CD4-positive, alpha-beta T cell (primary cell): ENCODE results near the gene RAMP1. TPM values are rescaled to one million over a fixed set of nuclear protein-coding genes. Genes with fewer than 3 reads are reported as not detected.
A peak's percentile ranks its signal among the peaks of the same experiment; 100 is the strongest.

Experiments used
- ATAC-seq: fragments of 200-7000 bp; cut with Tn5 transposase; one replicate; pipeline ENCODE4 v1.10.0; 2022; ENCODE audit warnings: mild to moderate bottlenecking; ENCODE audit not compliant: poor library complexity
- CTCF ChIA-PET: fragments of 350-600 bp; sonication (Branson Sonifier 250); formaldehyde crosslinking; loops from one replicate; lab custom pipeline; 2021; ENCODE audit warnings: antibody characterized with exemption, inconsistent platforms; lab: Charles Lee
- POLR2A ChIA-PET: fragments of 350-600 bp; sonication (Branson Sonifier 250); formaldehyde crosslinking; loops from one replicate; lab custom pipeline; 2021; ENCODE audit warnings: antibody characterized with exemption, inconsistent platforms; lab: Charles Lee
- DNase-seq, 14 experiments: peaks; one replicate each; pipeline ENCODE4 v3.0.0-alpha.2; 2013 to 2020; ENCODE audit warnings: mixed read lengths in 2 of 14
- H3K27ac ChIP-seq, 2 donors: one replicate each; pipeline versions ENCODE4 v1.5.1 to v1.7.0; 2013; ENCODE audit warnings: low read length in 2 of 2, low read depth in 1 of 2, mild to moderate bottlenecking in 1 of 2
- H3K27me3 ChIP-seq, 2 experiments: 1 replicate in 1 of 2; 2 replicates in 1 of 2; pipeline versions ENCODE4 v1.6.1 to v1.7.0; 2013; ENCODE audit warnings: low read length in 2 of 2, control low read depth in 1 of 2, mild to moderate bottlenecking in 1 of 2, moderate library complexity in 1 of 2; ENCODE audit not compliant: insufficient read depth in 2 of 2, control insufficient read depth in 1 of 2
- H3K36me3 ChIP-seq: one replicate; pipeline ENCODE4 v1.6.1; 2013; ENCODE audit warnings: low read length, control low read depth; ENCODE audit not compliant: insufficient read depth
- H3K4me1 ChIP-seq: one replicate; pipeline ENCODE4 v1.6.1; 2013; ENCODE audit warnings: low read length, control low read depth; ENCODE audit not compliant: insufficient read depth
- H3K4me3 ChIP-seq: one replicate; pipeline ENCODE4 v1.5.1; 2013; ENCODE audit warnings: mild to moderate bottlenecking, low read length, moderate library complexity
- H3K9me3 ChIP-seq, 2 experiments: 1 replicate in 1 of 2; 2 replicates in 1 of 2; pipeline versions ENCODE4 v1.6.1 to v1.7.0; 2013; ENCODE audit warnings: low read length in 2 of 2, mild to moderate bottlenecking in 2 of 2, control low read depth in 1 of 2, moderate library complexity in 1 of 2; ENCODE audit not compliant: control insufficient read depth in 1 of 2, insufficient read depth in 1 of 2
- H3K27ac Mint-ChIP-seq: one replicate; pipeline ENCODE4 v1.8.0; 2020; ENCODE audit warnings: mixed read lengths
- H3K27me3 Mint-ChIP-seq: one replicate; pipeline ENCODE4 v1.8.0; 2021; ENCODE audit warnings: mixed read lengths
- H3K36me3 Mint-ChIP-seq: one replicate; pipeline ENCODE4 v1.8.0; 2021; ENCODE audit warnings: low read depth, mixed read lengths
- H3K4me1 Mint-ChIP-seq: one replicate; pipeline ENCODE4 v1.8.0; 2021; ENCODE audit warnings: low read depth, mixed read lengths
- H3K4me3 Mint-ChIP-seq: one replicate; pipeline ENCODE4 v1.8.0; 2020; ENCODE audit warnings: mild to moderate bottlenecking, mixed read lengths
- H3K9me3 Mint-ChIP-seq: one replicate; pipeline ENCODE4 v1.8.0; 2020; ENCODE audit warnings: mixed read lengths
- intact Hi-C, 2 experiments: fragments of 100-400 bp; cut with DNase I in 1 of 2; cut with micrococcal nuclease in 1 of 2; formaldehyde crosslinking; loops; one replicate each; pipeline versions ENCODE4 v1.15.1 to v1.9.0; 2023 to 2025; cut with DNase I, micrococcal nuclease
- total RNA-seq, 174 experiments: library from RNA in 2 of 174; stranded (reverse) in 2 of 174; gene quantifications; one replicate each; pipeline ENCODE4 v1.2.3 and lab custom pipeline; 2021 to 2026
- TF ChIP-seq, protein P1 (sequence below): fragments of 200-600 bp; IDR thresholded peaks from one replicate; pipeline ENCODE4 v1.8.0; 2022; ENCODE audit warnings: antibody characterized with exemption, mild to moderate bottlenecking

The RAMP1 gene
- total RNA-seq, 2 experiments from 2014 or later = not detected

DNA sequence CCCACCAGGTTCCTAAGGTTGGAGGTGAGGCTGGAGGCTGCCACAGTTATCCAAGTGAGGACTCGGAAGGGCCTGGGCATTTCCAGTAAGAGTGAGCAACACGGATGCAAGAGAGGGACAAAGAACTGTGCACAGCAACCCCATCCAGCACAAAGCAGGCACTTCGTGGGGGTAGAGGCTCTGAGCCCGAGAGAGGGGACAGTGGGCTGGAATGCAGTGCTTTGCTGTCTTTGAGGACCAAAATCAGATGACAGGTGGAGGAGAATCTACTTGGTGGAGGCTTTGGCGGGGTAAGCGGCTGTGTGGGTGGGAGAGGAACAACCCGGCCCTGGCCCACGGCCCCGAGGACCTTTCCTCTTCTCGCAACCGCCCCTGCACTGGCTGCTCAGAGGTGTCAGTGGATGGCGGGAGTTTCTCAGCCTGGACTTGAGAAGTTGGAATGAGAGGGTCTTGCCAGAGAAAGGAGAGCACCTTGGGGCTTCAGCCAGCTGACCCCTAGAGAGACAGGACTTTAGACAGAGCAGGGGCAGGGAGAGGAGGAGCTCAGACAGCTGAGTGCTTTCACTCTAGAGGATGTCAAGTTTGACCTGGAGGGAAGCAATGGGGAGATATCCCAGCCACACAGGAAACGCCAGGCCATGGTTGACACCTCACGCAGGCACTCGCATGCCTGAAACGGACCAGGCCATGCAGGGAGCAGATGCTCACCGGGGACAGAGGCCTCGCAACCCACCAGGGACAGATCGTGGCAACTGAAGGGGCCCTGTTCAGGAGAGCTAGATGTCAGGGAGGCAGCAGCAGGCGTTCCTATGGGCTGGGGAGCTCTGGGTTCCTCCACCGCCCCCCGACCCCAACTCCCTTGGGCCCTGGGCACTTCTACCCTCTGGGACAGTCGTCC is 11.6 kb downstream of the RAMP1 start:
- Histone ChIP-seq H3K27ac (no peak overlapping the region), H3K4me3 (no peak overlapping the region), H3K9me3 (peaks cover 0 to 4% of the 10 kb centered on the region in 2 experiments), H3K36me3 (no peaks in the 10 kb centered on the region), H3K4me1 (peaks cover 13% of the 10 kb centered on the region), H3K27me3 (peaks cover 3 to 13% of the 10 kb centered on the region in 2 experiments)
- no peak overlapping the region for H3K27ac Mint-ChIP-seq
- intact Hi-C loops = no loop called here
- POLR2A ChIA-PET = no interaction called here
- H3K27me3 Mint-ChIP-seq = peaks cover 19% of the 10 kb centered on the region
- TF ChIP-seq, protein P1, sequence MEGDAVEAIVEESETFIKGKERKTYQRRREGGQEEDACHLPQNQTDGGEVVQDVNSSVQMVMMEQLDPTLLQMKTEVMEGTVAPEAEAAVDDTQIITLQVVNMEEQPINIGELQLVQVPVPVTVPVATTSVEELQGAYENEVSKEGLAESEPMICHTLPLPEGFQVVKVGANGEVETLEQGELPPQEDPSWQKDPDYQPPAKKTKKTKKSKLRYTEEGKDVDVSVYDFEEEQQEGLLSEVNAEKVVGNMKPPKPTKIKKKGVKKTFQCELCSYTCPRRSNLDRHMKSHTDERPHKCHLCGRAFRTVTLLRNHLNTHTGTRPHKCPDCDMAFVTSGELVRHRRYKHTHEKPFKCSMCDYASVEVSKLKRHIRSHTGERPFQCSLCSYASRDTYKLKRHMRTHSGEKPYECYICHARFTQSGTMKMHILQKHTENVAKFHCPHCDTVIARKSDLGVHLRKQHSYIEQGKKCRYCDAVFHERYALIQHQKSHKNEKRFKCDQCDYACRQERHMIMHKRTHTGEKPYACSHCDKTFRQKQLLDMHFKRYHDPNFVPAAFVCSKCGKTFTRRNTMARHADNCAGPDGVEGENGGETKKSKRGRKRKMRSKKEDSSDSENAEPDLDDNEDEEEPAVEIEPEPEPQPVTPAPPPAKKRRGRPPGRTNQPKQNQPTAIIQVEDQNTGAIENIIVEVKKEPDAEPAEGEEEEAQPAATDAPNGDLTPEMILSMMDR = no peak
- no peaks in the 10 kb centered on the region for H3K36me3 Mint-ChIP-seq
- H3K4me3 Mint-ChIP-seq = no peak overlapping the region
- no peaks in the 10 kb centered on the region for H3K9me3 Mint-ChIP-seq
- no peak for ATAC-seq
- no peak for DNase-seq
- CTCF ChIA-PET = no interaction called here
- H3K4me1 Mint-ChIP-seq = peaks cover 21% of the 10 kb centered on the region

DNA sequence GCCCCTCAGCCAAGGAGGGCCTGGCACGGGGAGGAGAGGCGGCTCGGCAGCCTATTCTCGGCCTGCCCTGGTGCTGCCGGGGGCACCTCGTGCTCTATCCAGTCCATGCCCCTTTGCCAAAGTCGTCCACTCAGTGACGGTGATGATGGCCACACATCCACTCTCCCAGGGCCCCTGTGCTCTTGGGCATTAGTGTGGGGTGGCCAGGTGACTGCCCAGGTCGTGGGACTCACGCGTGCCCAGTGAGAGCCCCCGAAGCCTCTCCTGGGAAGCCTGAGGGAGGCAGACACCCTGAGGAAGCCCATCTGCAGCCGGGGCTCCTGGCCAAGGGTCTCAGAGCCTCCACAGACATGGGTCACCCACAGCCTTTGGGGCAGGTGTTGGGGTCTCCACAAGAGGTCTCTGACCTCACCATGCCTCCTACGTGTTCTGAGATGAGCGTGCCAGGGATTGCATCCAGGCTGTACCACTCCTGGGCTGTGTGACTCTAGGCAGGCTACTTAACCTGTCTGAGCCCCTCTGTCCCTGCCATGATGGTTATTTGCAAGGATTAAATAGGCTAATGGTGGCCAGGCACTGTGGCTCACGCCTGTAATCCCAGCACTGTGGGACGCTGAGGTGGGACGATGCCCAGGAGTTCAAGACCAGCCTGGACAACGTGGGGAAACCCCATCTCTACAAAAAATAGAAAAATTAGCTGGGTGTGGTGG is 12.9 kb downstream of the RAMP1 start:
- Histone ChIP-seq H3K27me3 (peaks cover 3 to 13% of the 10 kb centered on the region in 2 experiments), H3K4me3 (no peak overlapping the region), H3K27ac (no peak overlapping the region), H3K9me3 (peaks cover 0 to 4% of the 10 kb centered on the region in 2 experiments), H3K36me3 (no peaks in the 10 kb centered on the region), H3K4me1 (peaks cover 13% of the 10 kb centered on the region)
- H3K9me3 Mint-ChIP-seq = no peaks in the 10 kb centered on the region
- H3K4me1 Mint-ChIP-seq = peaks cover 21% of the 10 kb centered on the region
- no peak overlapping the region for H3K27ac Mint-ChIP-seq
- DNase-seq = no peak
- CTCF ChIA-PET = no interaction called here
- intact Hi-C loops = no loop called here
- ATAC-seq = no peak
- TF ChIP-seq, protein P1 = no peak
- H3K36me3 Mint-ChIP-seq = no peaks in the 10 kb centered on the region
- POLR2A ChIA-PET = no interaction called here
- H3K4me3 Mint-ChIP-seq = no peak overlapping the region
- peaks cover 13% of the 10 kb centered on the region for H3K27me3 Mint-ChIP-seq

DNA sequence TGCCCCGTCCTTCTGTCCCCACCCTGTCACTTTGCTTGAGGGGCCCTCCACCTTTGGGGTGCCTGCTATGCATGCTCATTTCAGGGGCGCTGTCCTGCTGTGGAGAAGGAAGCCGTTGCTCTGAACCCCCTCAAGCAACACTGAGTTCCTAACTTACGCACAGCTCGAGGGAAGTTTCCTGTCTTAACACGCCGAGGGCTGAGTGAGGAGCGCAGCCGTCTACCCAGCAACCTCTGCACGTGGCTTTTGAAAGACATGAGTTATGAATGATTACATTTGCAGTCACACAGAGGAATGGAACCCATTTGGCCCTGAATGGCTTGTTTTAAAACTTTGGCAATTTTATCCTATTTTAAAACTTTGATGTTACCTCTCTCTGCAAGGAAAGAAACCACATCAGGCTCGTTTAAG is 14.0 kb downstream of the RAMP1 start:
- Histone ChIP-seq H3K36me3 (no peaks in the 10 kb centered on the region), H3K4me1 (peaks cover 13% of the 10 kb centered on the region), H3K9me3 (peaks cover 0 to 4% of the 10 kb centered on the region in 2 experiments), H3K27ac (no peak overlapping the region), H3K4me3 (no peak overlapping the region), H3K27me3 (peaks cover 3 to 13% of the 10 kb centered on the region in 2 experiments)
- no peaks in the 10 kb centered on the region for H3K9me3 Mint-ChIP-seq
- H3K4me1 Mint-ChIP-seq = peaks cover 19% of the 10 kb centered on the region
- POLR2A ChIA-PET = no interaction called here
- H3K4me3 Mint-ChIP-seq = no peak overlapping the region
- no peaks in the 10 kb centered on the region for H3K36me3 Mint-ChIP-seq
- peak; percentile 63 for ATAC-seq
- TF ChIP-seq, protein P1 = no peak
- H3K27me3 Mint-ChIP-seq = peaks cover 13% of the 10 kb centered on the region
- intact Hi-C loops = no loop called here
- CTCF ChIA-PET = no interaction called here
- H3K27ac Mint-ChIP-seq = no peak overlapping the region
- DNase-seq = peak in 5 of 14 experiments; percentile 6 to 33 (median 19)
